ENCODE measurements around the gene GPRASP2. TPM values are rescaled to one million over a fixed set of nuclear protein-coding genes. Genes with fewer than 3 reads are reported as not detected.

Gene GPRASP2
- polyA plus RNA-seq, 1 donor from 2014 or later, result 96.4 TPM

DNA sequence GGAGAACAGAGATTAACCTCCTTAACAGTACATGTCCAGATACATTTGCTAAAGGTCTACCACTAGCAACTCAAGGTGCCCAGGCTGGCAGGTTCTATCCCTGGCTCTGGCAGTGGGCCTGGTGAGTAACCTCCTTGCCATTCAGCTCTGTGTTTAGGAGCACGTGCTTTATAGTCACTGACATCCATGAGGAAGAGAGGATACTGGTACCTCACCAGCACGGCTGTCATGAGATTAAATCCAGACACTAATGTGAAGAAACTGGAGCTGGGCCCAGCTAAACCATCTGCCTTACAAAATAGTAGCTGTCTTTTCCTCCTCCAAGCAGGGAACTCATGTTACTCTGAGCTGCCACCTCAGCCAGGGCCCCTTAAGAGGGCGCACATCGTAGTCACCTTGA lies 53.6 kb downstream of the GPRASP2 start:
- H3K9me2 ChIP-seq (ENCODE audit: insufficient read depth, low read length), result no peaks in the 10 kb centered on the region
- H3K27me3 ChIP-seq (ENCODE audit: insufficient read depth, low read depth, low read length), result no peaks in the 10 kb centered on the region
- H2AFZ ChIP-seq (ENCODE audit: low read depth, low read length), result no peak overlapping the region
- no peak overlapping the region for H3K27ac ChIP-seq (ENCODE audit: low read length)
- no peaks in the 10 kb centered on the region for H3F3A ChIP-seq (ENCODE audit: insufficient read depth, low read length, poor library complexity, severe bottlenecking)
- no peak overlapping the region for H3K4me3 ChIP-seq (ENCODE audit: low read length)
- no peaks in the 10 kb centered on the region for H3K36me3 ChIP-seq (ENCODE audit: insufficient read depth, low read length)
- no peaks in the 10 kb centered on the region for H4K20me1 ChIP-seq (ENCODE audit: insufficient read depth)
- TF ChIP-seq, protein P1, sequence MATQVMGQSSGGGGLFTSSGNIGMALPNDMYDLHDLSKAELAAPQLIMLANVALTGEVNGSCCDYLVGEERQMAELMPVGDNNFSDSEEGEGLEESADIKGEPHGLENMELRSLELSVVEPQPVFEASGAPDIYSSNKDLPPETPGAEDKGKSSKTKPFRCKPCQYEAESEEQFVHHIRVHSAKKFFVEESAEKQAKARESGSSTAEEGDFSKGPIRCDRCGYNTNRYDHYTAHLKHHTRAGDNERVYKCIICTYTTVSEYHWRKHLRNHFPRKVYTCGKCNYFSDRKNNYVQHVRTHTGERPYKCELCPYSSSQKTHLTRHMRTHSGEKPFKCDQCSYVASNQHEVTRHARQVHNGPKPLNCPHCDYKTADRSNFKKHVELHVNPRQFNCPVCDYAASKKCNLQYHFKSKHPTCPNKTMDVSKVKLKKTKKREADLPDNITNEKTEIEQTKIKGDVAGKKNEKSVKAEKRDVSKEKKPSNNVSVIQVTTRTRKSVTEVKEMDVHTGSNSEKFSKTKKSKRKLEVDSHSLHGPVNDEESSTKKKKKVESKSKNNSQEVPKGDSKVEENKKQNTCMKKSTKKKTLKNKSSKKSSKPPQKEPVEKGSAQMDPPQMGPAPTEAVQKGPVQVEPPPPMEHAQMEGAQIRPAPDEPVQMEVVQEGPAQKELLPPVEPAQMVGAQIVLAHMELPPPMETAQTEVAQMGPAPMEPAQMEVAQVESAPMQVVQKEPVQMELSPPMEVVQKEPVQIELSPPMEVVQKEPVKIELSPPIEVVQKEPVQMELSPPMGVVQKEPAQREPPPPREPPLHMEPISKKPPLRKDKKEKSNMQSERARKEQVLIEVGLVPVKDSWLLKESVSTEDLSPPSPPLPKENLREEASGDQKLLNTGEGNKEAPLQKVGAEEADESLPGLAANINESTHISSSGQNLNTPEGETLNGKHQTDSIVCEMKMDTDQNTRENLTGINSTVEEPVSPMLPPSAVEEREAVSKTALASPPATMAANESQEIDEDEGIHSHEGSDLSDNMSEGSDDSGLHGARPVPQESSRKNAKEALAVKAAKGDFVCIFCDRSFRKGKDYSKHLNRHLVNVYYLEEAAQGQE (IDR thresholded peaks at IDR 0.05; ENCODE audit: borderline replicate concordance), result no peak
- TF ChIP-seq EZH2 (IDR thresholded peaks at IDR 0.05; ENCODE audit: borderline replicate concordance, insufficient read depth, low read length, poor library complexity, severe bottlenecking) (no peak), CTCF (IDR thresholded peaks at IDR 0.05; ENCODE audit: poor library complexity, severe bottlenecking) (no peak), MXI1 (conservative IDR thresholded peaks at IDR 0.05; ENCODE audit: poor library complexity, severe bottlenecking) (no peak), EP300 (conservative IDR thresholded peaks at IDR 0.05; ENCODE audit: poor library complexity, severe bottlenecking) (no peak)
- H3K9me3 ChIP-seq (ENCODE audit: low read length), result no peaks in the 10 kb centered on the region
- no peak overlapping the region for H3K9ac ChIP-seq (ENCODE audit: low read length)
- H3K79me2 ChIP-seq (replicated peaks; ENCODE audit: insufficient read depth, low read length), result peaks cover 14% of the 10 kb centered on the region
- H3K4me2 ChIP-seq (ENCODE audit: low read length), result no peak overlapping the region

- H3F3A ChIP-seq (ENCODE audit: insufficient read depth, low read length, poor library complexity, severe bottlenecking), result no peaks in the 10 kb centered on the region
- peaks cover 14% of the 10 kb centered on the region for H3K79me2 ChIP-seq (replicated peaks; ENCODE audit: insufficient read depth, low read length)
- no peaks in the 10 kb centered on the region for H4K20me1 ChIP-seq (ENCODE audit: insufficient read depth)
- H3K27ac ChIP-seq (ENCODE audit: low read length), result no peak overlapping the region
- H3K9me2 ChIP-seq (ENCODE audit: insufficient read depth, low read length), result no peaks in the 10 kb centered on the region
- no peaks in the 10 kb centered on the region for H3K27me3 ChIP-seq (ENCODE audit: insufficient read depth, low read depth, low read length)
- no peaks in the 10 kb centered on the region for H3K9me3 ChIP-seq (ENCODE audit: low read length)
- no peak for TF ChIP-seq RAD21 (conservative IDR thresholded peaks at IDR 0.05)
- no peak for TF ChIP-seq EP300 (conservative IDR thresholded peaks at IDR 0.05; ENCODE audit: poor library complexity, severe bottlenecking)
- TF ChIP-seq TAF1 (IDR thresholded peaks at IDR 0.05; ENCODE audit: low read depth), result no peak
- TF ChIP-seq POLR2AphosphoS5 (IDR thresholded peaks at IDR 0.05), result no peak
- TF ChIP-seq, protein P1 (IDR thresholded peaks at IDR 0.05; ENCODE audit: borderline replicate concordance), result no peak
- H2AFZ ChIP-seq (ENCODE audit: low read depth, low read length), result no peak overlapping the region
- no peaks in the 10 kb centered on the region for H3K36me3 ChIP-seq (ENCODE audit: insufficient read depth, low read length)
- H3K4me3 ChIP-seq (ENCODE audit: low read length), result no peak overlapping the region
- H3K9ac ChIP-seq (ENCODE audit: low read length), result no peak overlapping the region
- no peak overlapping the region for H3K4me2 ChIP-seq (ENCODE audit: low read length)
Observed at GRCh38 chrX:102767287-102767686, 55.0 kb downstream of the GPRASP2 start.

Small RNAs within 50 kb of the gene (small RNA-seq; reads per million reads assigned to genes)
- 0 to 0.16 (median 0.03) reads per million in 3 experiments for gene RNU6-589P

Other genes starting within 250 kb of the GPRASP2 start
- gene TCP11X2, start 240.6 kb upstream of the GPRASP2 start, polyA plus RNA-seq, result 0.12 TPM in 1 of 2 replicates, not detected in the other
- gene TMSB15A, start 195.7 kb upstream of the GPRASP2 start, polyA plus RNA-seq, result 1,130 and 1,269 TPM in 2 replicates
- gene ARMCX5, start 112.9 kb upstream of the GPRASP2 start, polyA plus RNA-seq, result 40.9 and 56.1 TPM in 2 replicates
- gene GPRASP1, start 61.0 kb upstream of the GPRASP2 start, polyA plus RNA-seq, result 34.3 and 39.5 TPM in 2 replicates
- 16.4 and 16.5 TPM in 2 replicates for gene GPRASP3, start 8.3 kb downstream of the GPRASP2 start, polyA plus RNA-seq
- gene RAB40AL, start 224.8 kb downstream of the GPRASP2 start, polyA plus RNA-seq, result 0.35 TPM in 1 of 2 replicates, not detected in the other